SK-N-SH treated with all-trans-retinoic acid at 6 μM for 48 hours (cell line): ENCODE results near the gene KRT17.

ENCODE experiments used
- TOX ChIP-seq: fragments of 250-450 bp; sonication (Bioruptor Pico); IDR thresholded peaks from 2 replicates; pipeline ENCODE4 v1.8.0; 2021; ENCODE audit warnings: mild to moderate bottlenecking, moderate library complexity, borderline replicate concordance
- ZNF565 ChIP-seq: fragments of 450-650 bp; formaldehyde crosslinking; conservative IDR thresholded peaks from 2 replicates; pipeline ENCODE4 v1.5.0; 2020; ENCODE audit warnings: low read depth, mild to moderate bottlenecking, moderate library complexity
- ZNF8 ChIP-seq: fragments of 450-650 bp; formaldehyde crosslinking; IDR thresholded peaks from 2 replicates; pipeline ENCODE4 v1.5.0; 2020; ENCODE audit warnings: mild to moderate bottlenecking, moderate library complexity
- TF ChIP-seq, protein P1 (sequence below): fragments of 250-450 bp; sonication (Bioruptor Pico); IDR thresholded peaks from 2 replicates; pipeline ENCODE4 v1.5.1; 2021; ENCODE audit warnings: mild to moderate bottlenecking, moderate library complexity

DNA sequence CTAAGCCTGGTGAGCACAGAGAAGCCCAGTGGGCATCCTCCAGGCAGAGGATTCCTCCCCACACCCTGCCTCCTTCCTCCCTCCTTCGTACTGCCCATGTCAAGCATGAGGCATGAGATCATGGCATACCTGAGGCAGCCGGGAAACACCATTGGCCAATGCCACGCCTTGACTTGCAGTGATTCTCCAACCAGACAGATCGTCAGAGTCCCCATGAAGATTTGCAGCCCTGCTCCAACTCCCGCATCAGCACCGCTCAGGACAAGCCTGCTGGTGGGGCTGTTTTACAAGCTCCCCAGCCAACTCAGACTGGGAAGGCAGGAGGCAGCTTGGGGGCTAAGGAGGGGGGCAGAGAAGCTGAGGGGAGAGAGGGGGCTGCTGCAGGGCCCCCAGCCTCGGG lies 8.9 kb downstream of the KRT17 start:
- TF ChIP-seq ZNF8 (CRISPR knock-in tag) (no peak), ZNF565 (CRISPR knock-in tag) (no peak), TOX (no peak)
- TF ChIP-seq, protein P1, sequence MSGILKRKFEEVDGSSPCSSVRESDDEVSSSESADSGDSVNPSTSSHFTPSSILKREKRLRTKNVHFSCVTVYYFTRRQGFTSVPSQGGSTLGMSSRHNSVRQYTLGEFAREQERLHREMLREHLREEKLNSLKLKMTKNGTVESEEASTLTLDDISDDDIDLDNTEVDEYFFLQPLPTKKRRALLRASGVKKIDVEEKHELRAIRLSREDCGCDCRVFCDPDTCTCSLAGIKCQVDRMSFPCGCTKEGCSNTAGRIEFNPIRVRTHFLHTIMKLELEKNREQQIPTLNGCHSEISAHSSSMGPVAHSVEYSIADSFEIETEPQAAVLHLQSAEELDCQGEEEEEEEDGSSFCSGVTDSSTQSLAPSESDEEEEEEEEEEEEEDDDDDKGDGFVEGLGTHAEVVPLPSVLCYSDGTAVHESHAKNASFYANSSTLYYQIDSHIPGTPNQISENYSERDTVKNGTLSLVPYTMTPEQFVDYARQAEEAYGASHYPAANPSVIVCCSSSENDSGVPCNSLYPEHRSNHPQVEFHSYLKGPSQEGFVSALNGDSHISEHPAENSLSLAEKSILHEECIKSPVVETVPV (CRISPR knock-in tag): no peak
